Measurements from ENCODE around the gene VPS54. TPM values are rescaled to one million over a fixed set of nuclear protein-coding genes. Genes with fewer than 3 reads are reported as not detected.

Gene VPS54
- total RNA-seq, 4 donors from 2014 or later, result 16.6 to 24.8 (median 20.9) TPM

- H3K4me1 ChIP-seq, result no peaks in the 10 kb centered on the region
- H3K36me3 ChIP-seq, result peaks cover 0 to 88% (median 0%) of the 10 kb centered on the region in 3 donors
- DNase-seq, result peak in 2 of 3 donors; percentile 21 to 54
- TF ChIP-seq CTCF (IDR thresholded peaks at IDR 0.05) (peak; percentile 37 to 73 (median 62)), POLR2A (IDR thresholded peaks at IDR 0.05) (no peak)
- H3K9me3 ChIP-seq, result no peaks in the 10 kb centered on the region
- H3K27ac ChIP-seq, result no peak overlapping the region
- H3K4me3 ChIP-seq, result no peak overlapping the region
- H3K27me3 ChIP-seq, result no peaks in the 10 kb centered on the region
Measured at GRCh38 chr2:63888490-63889402, 130.5 kb downstream of the VPS54 start.

GRCh38 chr2:63888053-63888452 is 131.2 kb downstream of the VPS54 start:
- H3K9me3 ChIP-seq, result no peaks in the 10 kb centered on the region
- H3K27me3 ChIP-seq, result no peaks in the 10 kb centered on the region
- no peak overlapping the region for H3K27ac ChIP-seq
- TF ChIP-seq POLR2A (IDR thresholded peaks at IDR 0.05) (no peak), CTCF (IDR thresholded peaks at IDR 0.05) (no peak)
- DNase-seq, result no peak
- no peak overlapping the region for H3K4me3 ChIP-seq
- H3K4me1 ChIP-seq, result no peaks in the 10 kb centered on the region
- peaks cover 0 to 89% (median 0%) of the 10 kb centered on the region in 3 donors for H3K36me3 ChIP-seq

GRCh38 chr2:63886445-63886844 is 132.8 kb downstream of the VPS54 start:
- no peaks in the 10 kb centered on the region for H3K9me3 ChIP-seq
- H3K27me3 ChIP-seq, result no peaks in the 10 kb centered on the region
- H3K36me3 ChIP-seq, result peaks cover 0 to 83% (median 0%) of the 10 kb centered on the region in 3 donors
- H3K4me1 ChIP-seq, result no peaks in the 10 kb centered on the region
- DNase-seq, result no peak
- TF ChIP-seq POLR2A (IDR thresholded peaks at IDR 0.05), result no peak
- TF ChIP-seq CTCF (IDR thresholded peaks at IDR 0.05), result no peak
- H3K27ac ChIP-seq, result no peak overlapping the region
- H3K4me3 ChIP-seq, result no peak overlapping the region

GRCh38 chr2:63882395-63883105 is 136.7 kb downstream of the VPS54 start:
- peaks cover 0 to 49% (median 0%) of the 10 kb centered on the region in 3 donors for H3K36me3 ChIP-seq
- H3K4me1 ChIP-seq, result no peaks in the 10 kb centered on the region
- no peak for DNase-seq
- H3K27ac ChIP-seq, result no peak overlapping the region
- H3K4me3 ChIP-seq, result no peak overlapping the region
- no peaks in the 10 kb centered on the region for H3K27me3 ChIP-seq
- H3K9me3 ChIP-seq, result no peaks in the 10 kb centered on the region
- TF ChIP-seq POLR2A (IDR thresholded peaks at IDR 0.05) (no peak), CTCF (IDR thresholded peaks at IDR 0.05) (no peak)

GRCh38 chr2:63881205-63881604 is 138.0 kb downstream of the VPS54 start:
- Histone ChIP-seq H3K4me1 (no peaks in the 10 kb centered on the region), H3K9me3 (no peaks in the 10 kb centered on the region), H3K4me3 (no peak overlapping the region), H3K36me3 (peaks cover 0 to 35% (median 0%) of the 10 kb centered on the region in 3 donors), H3K27me3 (no peaks in the 10 kb centered on the region), H3K27ac (no peak overlapping the region)
- TF ChIP-seq POLR2A (IDR thresholded peaks at IDR 0.05), result no peak
- no peak for TF ChIP-seq CTCF (IDR thresholded peaks at IDR 0.05)
- DNase-seq, result no peak
